Measurements from ENCODE around the gene PREPL. TPM values are rescaled to one million over a fixed set of nuclear protein-coding genes. Genes with fewer than 3 reads are reported as not detected.

The PREPL gene
- total and polyA plus RNA-seq, 7 donors = 6.6 to 52.6 (median 41.5) TPM

DNA sequence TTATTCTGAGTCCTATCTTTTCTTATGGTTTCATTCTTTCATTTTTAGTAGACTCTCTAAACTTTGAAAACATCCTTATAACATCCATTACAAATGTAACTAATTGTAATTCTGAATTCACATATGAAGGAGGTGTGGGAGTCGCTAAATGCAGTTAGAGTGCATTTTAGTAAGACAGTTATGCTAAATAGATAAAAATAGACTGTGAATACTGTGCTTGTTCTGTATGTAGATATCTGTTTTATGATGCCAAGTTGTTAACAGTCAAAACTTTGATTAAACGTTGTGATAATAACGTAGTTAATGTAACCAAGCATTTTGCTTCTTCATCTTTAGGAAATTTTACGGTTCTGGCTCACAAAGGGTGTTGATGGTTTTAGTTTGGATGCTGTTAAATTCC lies 61.7 kb downstream of the PREPL start:
- H3K9me3 ChIP-seq = no peaks in the 10 kb centered on the region

DNA sequence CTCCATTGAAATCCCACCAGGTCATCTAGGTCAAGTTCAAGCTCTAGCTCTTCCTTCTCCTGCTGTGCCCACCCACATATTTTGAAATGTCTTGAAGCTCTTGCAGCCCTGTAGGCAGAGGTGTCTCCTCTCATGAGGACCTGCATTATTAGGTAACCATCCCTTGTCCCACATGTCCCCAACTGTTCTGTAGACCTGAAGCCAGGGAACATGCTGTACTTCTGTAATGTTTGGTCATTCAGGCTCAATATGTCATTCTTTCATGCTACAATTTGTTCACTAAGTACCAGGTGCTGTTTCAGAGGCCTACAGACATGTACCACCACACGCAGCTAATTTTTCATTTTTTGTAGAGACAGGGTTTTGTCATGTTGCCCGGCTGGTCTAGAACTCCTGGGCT lies 63.9 kb downstream of the PREPL start:
- 92 to 95% methylated on average over 2 of the region's 2 CpGs for WGBS, 2 donors
- no peak for DNase-seq
- TF ChIP-seq, protein P1, sequence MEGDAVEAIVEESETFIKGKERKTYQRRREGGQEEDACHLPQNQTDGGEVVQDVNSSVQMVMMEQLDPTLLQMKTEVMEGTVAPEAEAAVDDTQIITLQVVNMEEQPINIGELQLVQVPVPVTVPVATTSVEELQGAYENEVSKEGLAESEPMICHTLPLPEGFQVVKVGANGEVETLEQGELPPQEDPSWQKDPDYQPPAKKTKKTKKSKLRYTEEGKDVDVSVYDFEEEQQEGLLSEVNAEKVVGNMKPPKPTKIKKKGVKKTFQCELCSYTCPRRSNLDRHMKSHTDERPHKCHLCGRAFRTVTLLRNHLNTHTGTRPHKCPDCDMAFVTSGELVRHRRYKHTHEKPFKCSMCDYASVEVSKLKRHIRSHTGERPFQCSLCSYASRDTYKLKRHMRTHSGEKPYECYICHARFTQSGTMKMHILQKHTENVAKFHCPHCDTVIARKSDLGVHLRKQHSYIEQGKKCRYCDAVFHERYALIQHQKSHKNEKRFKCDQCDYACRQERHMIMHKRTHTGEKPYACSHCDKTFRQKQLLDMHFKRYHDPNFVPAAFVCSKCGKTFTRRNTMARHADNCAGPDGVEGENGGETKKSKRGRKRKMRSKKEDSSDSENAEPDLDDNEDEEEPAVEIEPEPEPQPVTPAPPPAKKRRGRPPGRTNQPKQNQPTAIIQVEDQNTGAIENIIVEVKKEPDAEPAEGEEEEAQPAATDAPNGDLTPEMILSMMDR (IDR thresholded peaks at IDR 0.05) = no peak
- no peak for TF ChIP-seq POLR2AphosphoS5 (IDR thresholded peaks at IDR 0.05)
- no peak for TF ChIP-seq POLR2A (IDR thresholded peaks at IDR 0.05)
- no peak for TF ChIP-seq EP300 (IDR thresholded peaks at IDR 0.05)

More for the DNA sequence above, 61.7 kb downstream of the PREPL start:
- Histone ChIP-seq H3K27ac (no peak overlapping the region), H3K4me3 (no peak overlapping the region), H3K4me1 (no peaks in the 10 kb centered on the region), H3K36me3 (no peaks in the 10 kb centered on the region), H3K27me3 (peaks cover 0 to 8% (median 0%) of the 10 kb centered on the region in 3 donors)
- TF ChIP-seq POLR2A (IDR thresholded peaks at IDR 0.05) (no peak), EP300 (IDR thresholded peaks at IDR 0.05) (no peak), POLR2AphosphoS5 (IDR thresholded peaks at IDR 0.05) (no peak)
- TF ChIP-seq, protein P1 (IDR thresholded peaks at IDR 0.05) = no peak
- 60 to 80% methylated on average over 4 of the region's 4 CpGs for WGBS, 2 donors
- no peak for DNase-seq
- intact Hi-C loops (cut with DNase I) = no loop called here

DNA sequence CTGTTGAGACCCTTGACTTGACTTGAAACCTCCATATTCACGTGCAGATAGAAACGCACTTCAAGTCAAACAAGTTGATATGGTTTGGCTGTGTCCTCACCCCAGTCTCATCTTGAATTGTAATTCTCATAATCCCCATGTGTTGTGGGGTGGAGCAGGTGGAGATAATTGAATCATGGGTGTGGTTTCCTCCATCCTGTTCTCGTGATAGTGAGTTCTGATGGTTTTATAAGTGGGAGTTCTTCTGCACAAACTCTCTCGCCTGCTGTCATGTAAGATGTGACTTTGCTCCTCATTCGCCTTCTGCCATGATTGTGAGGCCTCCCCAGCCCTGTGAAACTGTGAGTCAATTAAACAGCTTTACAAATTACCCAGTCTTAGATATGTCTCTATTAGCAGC lies 64.6 kb downstream of the PREPL start:
- Histone ChIP-seq H3K36me3 (no peaks in the 10 kb centered on the region), H3K27me3 (peaks cover 0 to 8% (median 0%) of the 10 kb centered on the region in 3 donors), H3K27ac (no peak overlapping the region), H3K9me3 (no peaks in the 10 kb centered on the region), H3K4me1 (peaks cover 0 to 4% (median under 1%) of the 10 kb centered on the region in 4 donors), H3K4me3 (no peak overlapping the region)
- 62 to 81% methylated on average over 5 of the region's 5 CpGs for WGBS, 2 donors
- TF ChIP-seq, protein P1 (IDR thresholded peaks at IDR 0.05) = no peak
- intact Hi-C loops (cut with DNase I) = no loop called here
- no peak for DNase-seq

More for the DNA sequence above, 63.9 kb downstream of the PREPL start:
- H3K27ac ChIP-seq = no peak overlapping the region
- no peaks in the 10 kb centered on the region for H3K9me3 ChIP-seq
- H3K4me1 ChIP-seq = no peaks in the 10 kb centered on the region
- intact Hi-C loops (cut with DNase I) = no loop called here
- peaks cover 0 to 8% (median 0%) of the 10 kb centered on the region in 3 donors for H3K27me3 ChIP-seq
- H3K36me3 ChIP-seq = no peaks in the 10 kb centered on the region
- no peak overlapping the region for H3K4me3 ChIP-seq

DNA sequence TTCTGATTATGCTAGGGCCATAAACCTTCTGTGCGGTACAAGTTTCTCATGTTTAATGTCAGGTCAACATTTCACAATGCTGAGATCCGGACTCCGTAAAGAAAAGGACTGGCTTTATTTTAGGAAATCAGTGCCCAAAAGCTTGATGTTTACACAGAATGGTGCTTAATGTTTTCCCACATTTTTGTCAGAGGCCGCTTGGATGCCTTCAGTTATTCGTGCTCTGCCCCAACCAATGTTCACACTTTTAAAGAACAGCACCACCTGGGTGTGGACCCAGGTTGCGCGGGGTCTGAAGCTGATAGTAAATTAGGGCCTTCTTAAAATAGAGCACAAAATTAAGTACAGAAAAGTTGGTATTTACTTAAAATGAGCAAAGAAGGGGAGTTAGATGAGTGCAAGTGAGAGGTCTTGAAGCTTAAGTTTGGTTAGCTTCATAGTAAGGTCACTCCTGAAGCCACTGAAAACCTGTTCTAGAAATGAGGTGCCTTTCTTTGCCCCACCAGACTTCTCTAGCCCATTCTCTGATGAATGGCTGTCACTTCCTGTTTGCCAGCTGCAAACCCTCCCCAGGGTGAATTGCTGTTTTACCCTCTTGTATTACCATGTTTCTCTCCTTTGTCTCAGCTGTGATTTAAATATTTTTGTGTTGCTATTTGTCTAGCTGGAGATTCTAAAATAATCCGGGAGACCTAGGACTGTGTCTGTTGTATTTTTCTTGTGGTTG lies 65.5 kb downstream of the PREPL start:
- Histone ChIP-seq H3K9me3 (no peaks in the 10 kb centered on the region), H3K4me3 (no peak overlapping the region), H3K4me1 (peaks cover 0 to 11% (median 8%) of the 10 kb centered on the region in 4 donors), H3K27me3 (peaks cover 0 to 8% (median 0%) of the 10 kb centered on the region in 3 donors), H3K36me3 (no peaks in the 10 kb centered on the region), H3K27ac (no peak overlapping the region)
- intact Hi-C loops (cut with DNase I) = no loop called here
- TF ChIP-seq, protein P1 (IDR thresholded peaks at IDR 0.05) = no peak
- TF ChIP-seq POLR2AphosphoS5 (IDR thresholded peaks at IDR 0.05) (no peak), POLR2A (IDR thresholded peaks at IDR 0.05) (no peak), EP300 (IDR thresholded peaks at IDR 0.05) (no peak)
- 78 to 82% methylated on average over 8 of the region's 8 CpGs for WGBS, 2 donors
- DNase-seq = no peak
